A673 (cell line): ENCODE measurements around the gene CORO6. TPM values are rescaled to one million over a fixed set of nuclear protein-coding genes. Genes with fewer than 3 reads are reported as not detected.

Experiments
- BruUV-seq: library from RNA; stranded (reverse); fragments of 400-500 nt; replicated peaks from 2 replicates; lab custom pipeline; 2021; lab: Mats Ljungman, UMichigan
- CTCF ChIA-PET: fragments of 300-600 bp; sonication (Branson Sonifier 250); formaldehyde crosslinking; loops from one replicate; lab custom pipeline; 2022; ENCODE audit warnings: antibody characterized with exemption; lab: Charles Lee
- POLR2A ChIA-PET: fragments of 300-600 bp; sonication (Branson Sonifier 250); formaldehyde crosslinking; loops from one replicate; lab custom pipeline; 2022; ENCODE audit warnings: antibody characterized with exemption; ENCODE audit not compliant: low non-redundant PET; lab: Charles Lee
- DNase-seq: peaks from one replicate; pipeline ENCODE4 v3.0.0-alpha.2; 2015; ENCODE audit warnings: low spot score
- H3K27ac ChIP-seq: fragments of 200-600 bp; sonication (generic); 2 replicates; pipeline ENCODE4 v1.5.1; 2016; ENCODE audit warnings: mixed run types, low read depth, mild to moderate bottlenecking, mixed read lengths, antibody characterized with exemption, low read length; ENCODE audit not compliant: poor library complexity, severe bottlenecking
- H3K27me3 ChIP-seq: fragments of 200-600 bp; sonication (generic); replicated peaks from 2 replicates; pipeline ENCODE4 v1.6.1; 2017; ENCODE audit warnings: mixed run types, low read depth, mild to moderate bottlenecking, mixed read lengths, antibody characterized with exemption, low read length; ENCODE audit not compliant: insufficient read depth, poor library complexity
- H3K36me3 ChIP-seq: fragments of 200-600 bp; sonication (generic); 2 replicates; pipeline ENCODE4 v1.6.1; 2016; ENCODE audit warnings: mixed run types, mild to moderate bottlenecking, mixed read lengths, antibody characterized with exemption, low read length; ENCODE audit not compliant: insufficient read depth, poor library complexity, severe bottlenecking
- H3K4me1 ChIP-seq: fragments of 200-600 bp; sonication (generic); 2 replicates; pipeline ENCODE4 v1.6.1; 2017; ENCODE audit warnings: mixed run types, mild to moderate bottlenecking, mixed read lengths, antibody characterized with exemption, low read length; ENCODE audit not compliant: insufficient read depth, poor library complexity, severe bottlenecking
- H3K4me3 ChIP-seq: fragments of 200-600 bp; sonication (generic); 2 replicates; pipeline ENCODE4 v1.5.1; 2016; ENCODE audit warnings: low read depth, mixed run types, mild to moderate bottlenecking, mixed read lengths, low read length; ENCODE audit not compliant: poor library complexity, severe bottlenecking
- H3K9me3 ChIP-seq: fragments of 200-600 bp; sonication (generic); 2 replicates; pipeline ENCODE4 v1.6.1; 2016; ENCODE audit warnings: mixed run types, low read depth, mild to moderate bottlenecking, mixed read lengths, antibody characterized with exemption, low read length; ENCODE audit not compliant: poor library complexity, severe bottlenecking
- EZH2 ChIP-seq: fragments of 200-600 bp; sonication (generic); IDR thresholded peaks from 2 replicates; pipeline ENCODE4 v1.6.1; 2017; ENCODE audit warnings: borderline replicate concordance, low read depth, mild to moderate bottlenecking, mixed read lengths, antibody characterized with exemption, low read length; ENCODE audit not compliant: poor library complexity, severe bottlenecking
- intact Hi-C: fragments of 100-400 bp; cut with micrococcal nuclease; formaldehyde crosslinking; loops from one replicate; pipeline ENCODE4 v1.10.0; 2022; ENCODE audit not compliant: unreplicated experiment
- total RNA-seq: library from RNA; stranded (reverse); gene quantifications from 2 replicates; pipeline ENCODE4 v1.2.3, GENCODE V29; 2021
- TF ChIP-seq, protein P1 (sequence below): fragments of 300-800, 200-600 bp; sonication (generic); conservative IDR thresholded peaks from 2 replicates; pipeline ENCODE4 v1.5.1; 2017; ENCODE audit warnings: low read depth, mild to moderate bottlenecking, antibody characterized with exemption, low read length, moderate library complexity, mixed read lengths

The CORO6 gene
- total RNA-seq, 1 experiment from 2014 or later = 19.7 TPM

GRCh38 chr17:29589524-29590410, 32.9 kb downstream of the CORO6 start, which contains the start of gene GIT1:
GIT1 (minus strand) TSS chr17:29589648; CDS start chr17:29589378, 270 bp downstream.
- Histone ChIP-seq H3K9me3 (no peaks in the 10 kb centered on the region), H3K27ac (peak within 1 kb of the TSS; percentile 83), H3K4me3 (peak within 1 kb of the TSS; percentile 97), H3K36me3 (no peaks in the 10 kb centered on the region), H3K27me3 (no peaks in the 10 kb centered on the region), H3K4me1 (peaks cover 68% of the 10 kb centered on the region)
- peak; percentile 95 for DNase-seq
- ChIA-PET CTCF (interaction anchor here (1.4 to 1.6 kb wide), 2 partner anchors 27 to 441 kb away, joined by 3 to 9 read pairs; no protein-coding TSS in a partner anchor), POLR2A (no interaction called here)
- intact Hi-C loops = no loop called here
- TF ChIP-seq, protein P1, sequence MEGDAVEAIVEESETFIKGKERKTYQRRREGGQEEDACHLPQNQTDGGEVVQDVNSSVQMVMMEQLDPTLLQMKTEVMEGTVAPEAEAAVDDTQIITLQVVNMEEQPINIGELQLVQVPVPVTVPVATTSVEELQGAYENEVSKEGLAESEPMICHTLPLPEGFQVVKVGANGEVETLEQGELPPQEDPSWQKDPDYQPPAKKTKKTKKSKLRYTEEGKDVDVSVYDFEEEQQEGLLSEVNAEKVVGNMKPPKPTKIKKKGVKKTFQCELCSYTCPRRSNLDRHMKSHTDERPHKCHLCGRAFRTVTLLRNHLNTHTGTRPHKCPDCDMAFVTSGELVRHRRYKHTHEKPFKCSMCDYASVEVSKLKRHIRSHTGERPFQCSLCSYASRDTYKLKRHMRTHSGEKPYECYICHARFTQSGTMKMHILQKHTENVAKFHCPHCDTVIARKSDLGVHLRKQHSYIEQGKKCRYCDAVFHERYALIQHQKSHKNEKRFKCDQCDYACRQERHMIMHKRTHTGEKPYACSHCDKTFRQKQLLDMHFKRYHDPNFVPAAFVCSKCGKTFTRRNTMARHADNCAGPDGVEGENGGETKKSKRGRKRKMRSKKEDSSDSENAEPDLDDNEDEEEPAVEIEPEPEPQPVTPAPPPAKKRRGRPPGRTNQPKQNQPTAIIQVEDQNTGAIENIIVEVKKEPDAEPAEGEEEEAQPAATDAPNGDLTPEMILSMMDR = no peak
- no peak for TF ChIP-seq EZH2
- no TSS peak for BruUV-seq

- CTCF ChIA-PET = interaction anchor here (0.6 to 1.4 kb wide), 2 partner anchors 11 to 28 kb away, joined by 3 read pairs; no protein-coding TSS in a partner anchor
Observed at GRCh38 chr17:29588562-29589411, 33.9 kb downstream of the CORO6 start.

More at GRCh38 chr17:29588562-29589411, 33.9 kb downstream of the CORO6 start:
- H3K36me3 ChIP-seq = peaks cover 2% of the 10 kb centered on the region
- POLR2A ChIA-PET = no interaction called here
- no peak for TF ChIP-seq EZH2
- TF ChIP-seq, protein P1 = no peak
- no peaks in the 10 kb centered on the region for H3K9me3 ChIP-seq
- H3K4me1 ChIP-seq = peaks cover 64% of the 10 kb centered on the region
- BruUV-seq = no TSS peak
- H3K4me3 ChIP-seq = peak overlapping the region; percentile 97
- peak overlapping the region; percentile 83 for H3K27ac ChIP-seq
- no peaks in the 10 kb centered on the region for H3K27me3 ChIP-seq
- DNase-seq = peak; percentile 36
- intact Hi-C loops = no loop called here
